Right lobe of liver (tissue), 6 donors: ENCODE data around the gene ASAP2. TPM values are rescaled to one million over a fixed set of nuclear protein-coding genes. Genes with fewer than 3 reads are reported as not detected.

Experiments
- ATAC-seq, 4 donors: fragments of 200-7000 bp; cut with Tn5 transposase; one replicate each; pipeline ENCODE4 v1.9.1; 2020; ENCODE audit warnings: mild to moderate bottlenecking in 4 of 4, moderate library complexity in 4 of 4
- DNase-seq, 3 donors: peaks; one replicate each; pipeline ENCODE4 v3.0.0-alpha.2; 2020
- H3K27ac ChIP-seq, 3 donors: fragments of 200-600 bp; one replicate each; pipeline ENCODE4 v1.8.0; 2022
- H3K27me3 ChIP-seq, 2 donors: fragments of 200-600 bp; one replicate each; pipeline ENCODE4 v1.8.0; 2022
- H3K36me3 ChIP-seq, 4 donors: fragments of 200-600 bp; sonication (generic) in 1 of 4; one replicate each; pipeline versions ENCODE4 v1.5.1 to v1.8.0; 2017 to 2022; ENCODE audit warnings: control low read depth in 1 of 4
- H3K4me1 ChIP-seq, 4 donors: fragments of 200-600 bp; sonication (generic) in 1 of 4; one replicate each; pipeline versions ENCODE4 v1.5.1 to v1.8.0; 2017 to 2022; ENCODE audit warnings: control low read depth in 1 of 4
- H3K4me3 ChIP-seq, 3 donors: fragments of 200-600 bp; one replicate each; pipeline ENCODE4 v1.8.0; 2022
- H3K9me3 ChIP-seq, 4 donors: fragments of 200-600 bp; sonication (generic) in 1 of 4; one replicate each; pipeline versions ENCODE4 v1.5.1 to v1.8.0; 2017 to 2022; ENCODE audit warnings: control low read depth in 1 of 4
- POLR2A ChIP-seq: fragments of 450-650 bp; IDR thresholded peaks from one replicate; pipeline ENCODE4 v1.6.1; 2017; ENCODE audit warnings: antibody characterized with exemption, mild to moderate bottlenecking
- WGBS: methylation state at CpG from one replicate; pipeline ENCODE4 v1.1.6; 2018; ENCODE audit warnings: low coverage, low lambda C conversion rate; ENCODE audit not compliant: insufficient coverage; ENCODE audit errors: missing lambda C conversion rate; 5-methylcytosine and 5-hydroxymethylcytosine counted together
- intact Hi-C, 2 donors: fragments of 100-400 bp; cut with DNase I; formaldehyde crosslinking; loops; one replicate each; pipeline versions ENCODE4 v1.11.2 to v1.14.1; 2022
- total RNA-seq, 6 experiments: library from RNA; depleted of rRNA in 2 of 6; stranded (reverse); fragments of >200 nt in 2 of 6; fragmentation: NEBNext Ultra II Directional in 3 of 6; extraction: Animal tissue kit (Norgen Biotek cat#: 25700) in 3 of 6; gene quantifications; one replicate each; pipeline versions ENCODE4 v1.1.0 to v1.2.4, GENCODE V29; 2016 to 2023
- TF ChIP-seq, protein P1 (sequence below), 4 donors: fragments of 200-600 bp in 3 of 4; fragments of 450-650 bp in 1 of 4; IDR thresholded peaks; one replicate each; pipeline versions ENCODE4 v1.5.1 to v1.8.0; 2016 to 2022; ENCODE audit warnings: antibody characterized with exemption in 4 of 4, mild to moderate bottlenecking in 2 of 4
- donor health status: DM: no; HTN: yes; CAD: no.
- donor health status: DM: no; HTN: no; CAD: no.
- donor health status: DM: no; HTN: no; CAD: no.
- donor health status: DM: no; HTN: yes; CAD: no.
- donor health status: DM: no; HTN: yes; CAD: no.

Gene ASAP2
- total RNA-seq, 6 experiments from 2014 or later = 2.4 to 5.2 (median 3.9) TPM

DNA sequence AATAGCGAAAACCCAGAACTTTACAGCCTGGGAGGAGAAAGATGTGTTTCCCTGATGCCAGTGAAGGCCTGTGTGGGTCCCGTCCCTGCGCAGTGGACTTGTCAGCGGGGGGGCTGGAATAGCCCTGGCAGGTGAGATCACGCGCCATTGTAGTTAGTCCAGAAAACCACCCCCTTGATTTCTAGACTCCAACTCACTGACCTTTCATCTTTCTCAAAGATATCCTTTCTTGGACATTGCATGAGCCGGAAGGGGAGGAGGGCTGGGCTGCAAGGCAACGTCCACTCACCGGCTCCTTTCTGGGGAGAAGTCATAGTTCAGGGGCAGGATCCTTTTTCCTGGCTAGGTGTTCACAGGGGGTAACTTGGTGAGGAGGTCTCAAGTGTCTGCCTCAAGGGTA, 22.3 kb upstream of the ASAP2 start:
- H3K4me3 ChIP-seq = no peak overlapping the region
- TF ChIP-seq, protein P1, sequence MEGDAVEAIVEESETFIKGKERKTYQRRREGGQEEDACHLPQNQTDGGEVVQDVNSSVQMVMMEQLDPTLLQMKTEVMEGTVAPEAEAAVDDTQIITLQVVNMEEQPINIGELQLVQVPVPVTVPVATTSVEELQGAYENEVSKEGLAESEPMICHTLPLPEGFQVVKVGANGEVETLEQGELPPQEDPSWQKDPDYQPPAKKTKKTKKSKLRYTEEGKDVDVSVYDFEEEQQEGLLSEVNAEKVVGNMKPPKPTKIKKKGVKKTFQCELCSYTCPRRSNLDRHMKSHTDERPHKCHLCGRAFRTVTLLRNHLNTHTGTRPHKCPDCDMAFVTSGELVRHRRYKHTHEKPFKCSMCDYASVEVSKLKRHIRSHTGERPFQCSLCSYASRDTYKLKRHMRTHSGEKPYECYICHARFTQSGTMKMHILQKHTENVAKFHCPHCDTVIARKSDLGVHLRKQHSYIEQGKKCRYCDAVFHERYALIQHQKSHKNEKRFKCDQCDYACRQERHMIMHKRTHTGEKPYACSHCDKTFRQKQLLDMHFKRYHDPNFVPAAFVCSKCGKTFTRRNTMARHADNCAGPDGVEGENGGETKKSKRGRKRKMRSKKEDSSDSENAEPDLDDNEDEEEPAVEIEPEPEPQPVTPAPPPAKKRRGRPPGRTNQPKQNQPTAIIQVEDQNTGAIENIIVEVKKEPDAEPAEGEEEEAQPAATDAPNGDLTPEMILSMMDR (IDR thresholded peaks at IDR 0.05) = no peak
- no peak for TF ChIP-seq POLR2A
- H3K4me1 ChIP-seq = no peaks in the 10 kb centered on the region
- ATAC-seq (no peak), DNase-seq (no peak)
- 98% methylated on average over 7 of the region's 9 CpGs for WGBS
- no peaks in the 10 kb centered on the region for H3K27me3 ChIP-seq
- H3K9me3 ChIP-seq = no peaks in the 10 kb centered on the region
- no peaks in the 10 kb centered on the region for H3K36me3 ChIP-seq
- no peak overlapping the region for H3K27ac ChIP-seq
- intact Hi-C loops = no loop called here

DNA sequence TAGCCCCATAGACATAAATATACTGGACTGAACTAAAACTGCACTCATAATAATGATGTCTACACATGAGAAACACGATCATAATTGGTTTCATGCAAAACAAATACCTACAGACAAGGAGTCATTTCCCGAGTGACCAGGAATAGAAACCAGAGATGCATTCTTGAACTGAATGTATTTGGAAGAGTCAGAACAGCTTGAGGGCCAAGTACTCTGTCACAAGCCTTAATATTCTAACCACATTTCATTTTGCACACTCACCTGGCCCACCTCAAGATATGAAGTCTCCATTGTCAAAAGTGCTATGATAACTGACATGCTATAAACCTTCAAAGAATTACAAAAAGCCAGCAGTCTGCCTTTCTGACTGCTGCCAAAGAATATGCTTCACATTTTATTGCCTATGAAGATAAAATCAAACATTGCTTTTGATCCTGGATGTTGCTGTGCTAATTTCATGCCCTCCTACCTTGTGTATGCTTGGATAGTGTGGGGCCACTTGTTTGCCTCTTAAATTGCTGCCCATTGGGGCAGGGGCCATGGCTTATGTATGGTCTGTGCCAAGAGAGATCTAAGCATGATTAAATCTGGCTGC, 18.9 kb upstream of the ASAP2 start:
- TF ChIP-seq, protein P1 (IDR thresholded peaks at IDR 0.05) = no peak
- no peak for TF ChIP-seq POLR2A
- Histone ChIP-seq H3K4me1 (no peaks in the 10 kb centered on the region), H3K27me3 (no peaks in the 10 kb centered on the region), H3K4me3 (no peak overlapping the region), H3K27ac (no peak overlapping the region), H3K9me3 (no peaks in the 10 kb centered on the region), H3K36me3 (no peaks in the 10 kb centered on the region)
- DNase-seq (no peak), ATAC-seq (no peak)
- intact Hi-C loops = no loop called here
- 78% methylated on average over 2 of the region's 2 CpGs for WGBS

DNA sequence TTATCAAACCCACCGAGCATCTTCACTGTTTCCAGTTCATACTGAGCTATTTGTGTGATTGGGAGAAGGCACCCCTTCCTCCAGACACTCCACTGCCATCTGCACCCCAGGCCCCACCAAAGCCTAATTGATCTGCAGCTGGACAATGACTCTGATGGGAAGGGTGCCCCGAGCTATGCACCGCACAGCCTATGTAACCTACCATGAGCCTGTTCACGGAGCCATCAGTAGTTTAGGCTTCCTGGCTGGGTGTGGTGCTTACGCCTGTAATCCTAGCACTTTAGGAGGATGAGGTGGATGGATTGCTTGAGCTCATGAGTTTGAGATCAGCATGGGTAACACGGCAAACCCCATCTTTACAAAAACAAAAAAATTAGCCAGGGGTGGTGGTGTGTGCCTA, 17.8 kb upstream of the ASAP2 start:
- Histone ChIP-seq H3K36me3 (no peaks in the 10 kb centered on the region), H3K27me3 (no peaks in the 10 kb centered on the region), H3K9me3 (no peaks in the 10 kb centered on the region), H3K4me3 (no peak overlapping the region), H3K27ac (no peak overlapping the region), H3K4me1 (no peaks in the 10 kb centered on the region)
- TF ChIP-seq, protein P1 (IDR thresholded peaks at IDR 0.05) = no peak
- TF ChIP-seq POLR2A = no peak
- ATAC-seq = no peak
- no peak for DNase-seq
- WGBS = 76% methylated on average over 3 of the region's 6 CpGs
- intact Hi-C loops = no loop called here

DNA sequence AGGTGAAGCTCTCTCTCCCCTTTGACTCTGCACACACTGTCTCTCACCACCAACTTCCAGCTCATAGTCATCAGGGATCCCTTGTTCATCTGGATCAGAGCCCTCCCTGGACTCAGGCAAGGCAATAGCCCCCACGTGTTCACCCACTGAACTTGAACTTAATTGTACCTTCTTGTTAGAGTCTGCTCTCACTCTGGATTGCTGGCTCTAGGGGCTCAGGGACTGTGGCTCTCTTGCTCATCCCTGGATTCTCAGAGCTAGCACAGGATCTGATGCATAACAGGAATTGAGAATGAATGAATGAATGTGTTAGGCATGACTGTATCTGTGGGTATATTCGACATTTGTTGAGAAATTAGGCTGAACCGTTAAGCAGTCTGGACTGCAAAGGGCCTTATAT, 16.7 kb upstream of the ASAP2 start:
- Histone ChIP-seq H3K27ac (no peak overlapping the region), H3K27me3 (no peaks in the 10 kb centered on the region)

DNA sequence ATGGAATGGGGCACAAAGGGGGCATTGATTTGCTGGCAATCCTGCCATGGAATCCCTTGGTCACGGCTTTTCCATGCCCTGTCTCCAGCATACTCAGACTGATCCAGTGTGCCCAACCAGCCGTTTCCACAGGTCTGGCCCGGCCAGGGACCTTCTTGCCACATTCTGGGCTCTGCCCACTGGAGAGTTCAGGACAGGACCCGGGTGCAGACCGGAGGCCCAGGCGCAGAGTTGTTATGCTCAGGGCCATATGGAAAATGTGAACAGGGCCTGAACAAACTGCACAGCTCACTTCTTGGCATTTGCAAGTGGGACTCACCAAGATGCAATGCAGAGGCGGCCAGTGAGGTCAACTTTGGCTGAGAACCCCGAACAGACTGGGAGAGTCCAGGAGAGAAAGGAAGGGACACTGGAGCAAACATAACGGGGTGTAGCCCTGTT, 15.6 kb upstream of the ASAP2 start:
- Histone ChIP-seq H3K36me3 (no peaks in the 10 kb centered on the region), H3K4me1 (no peaks in the 10 kb centered on the region), H3K9me3 (no peaks in the 10 kb centered on the region), H3K27me3 (no peaks in the 10 kb centered on the region), H3K27ac (no peak overlapping the region), H3K4me3 (no peak overlapping the region)
- intact Hi-C loops = loop anchor here in 1 of 2 donors (10.0 kb wide), 1 partner anchor 134 kb away; no protein-coding TSS in a partner anchor
- TF ChIP-seq, protein P1 (IDR thresholded peaks at IDR 0.05) = no peak
- no peak for TF ChIP-seq POLR2A
- WGBS = 60% methylated on average over 5 of the region's 9 CpGs
- DNase-seq (peak in 2 of 3 donors; percentile 50 to 70), ATAC-seq (peak; percentile 50 to 86 (median 65))

More for the DNA sequence above, 16.7 kb upstream of the ASAP2 start:
- ATAC-seq (no peak), DNase-seq (no peak)
- WGBS = 57% methylated on average over 3 of the region's 3 CpGs
- no peaks in the 10 kb centered on the region for H3K9me3 ChIP-seq
- no peak overlapping the region for H3K4me3 ChIP-seq
- no peaks in the 10 kb centered on the region for H3K4me1 ChIP-seq
- TF ChIP-seq POLR2A = no peak
- intact Hi-C loops = loop anchor here in 1 of 2 donors (10.0 kb wide), 1 partner anchor 135 kb away; no protein-coding TSS in a partner anchor
- H3K36me3 ChIP-seq = no peaks in the 10 kb centered on the region
